ENCODE results near the gene GPSM3.
A peak's percentile ranks its signal among the peaks of the same experiment; 100 is the strongest.
"Not testable (repeated sequence)": the region's sequence is repeated elsewhere in the genome, so short reads cannot be mapped to it uniquely, and the experiment has no call there.

GPSM3 gene

DNA sequence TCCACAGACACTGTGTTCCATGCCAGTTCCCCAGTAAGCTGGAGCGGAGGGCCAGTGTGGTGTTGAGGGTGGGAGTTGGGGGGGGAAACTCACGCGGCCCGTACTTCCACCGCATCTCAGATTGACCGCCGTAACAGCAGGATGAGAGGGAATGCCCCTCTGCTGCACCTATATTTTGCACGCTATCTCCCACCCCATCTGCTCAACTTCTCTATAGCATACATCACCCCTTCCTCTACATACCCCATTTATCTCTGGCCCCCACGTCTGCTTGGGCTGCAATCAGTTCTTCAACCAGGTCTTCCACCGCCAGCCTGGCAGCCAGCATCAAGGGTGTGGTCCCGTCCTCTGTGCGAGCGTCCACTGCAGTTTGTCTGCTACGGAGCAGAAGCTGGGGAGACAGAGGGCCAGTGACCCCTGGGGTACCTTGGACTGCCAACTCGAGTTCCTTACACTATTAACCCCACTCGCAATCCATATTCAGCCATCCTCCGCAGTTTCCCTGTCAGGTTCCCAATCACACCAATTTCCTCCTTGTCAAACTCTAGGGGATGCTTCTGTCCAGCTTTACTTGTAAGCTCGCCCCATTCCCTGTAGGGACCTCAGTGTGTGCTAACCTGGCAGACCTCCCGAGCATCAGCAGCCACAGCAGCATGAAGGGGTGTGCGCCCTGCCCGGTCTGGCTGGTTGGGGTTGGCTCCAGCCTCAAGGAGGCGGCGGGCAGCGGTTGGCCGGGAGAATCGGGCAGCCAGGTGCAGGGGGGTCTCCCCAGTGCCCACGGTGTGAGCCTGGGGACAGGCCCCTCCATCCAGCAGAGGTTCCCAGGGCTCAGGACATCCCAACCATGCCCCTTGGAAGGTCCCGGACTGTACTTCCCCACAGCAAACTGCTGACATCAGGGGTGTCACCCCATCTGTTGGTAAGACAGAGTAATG lies 4.5 kb upstream of the GPSM3 start:
- no peak for TF ChIP-seq JUND (IDR thresholded peaks at IDR 0.05; ENCODE audit: low read depth)
- in situ Hi-C loops (cut with HindIII; ENCODE audit: low pct_unique_long_range_greater_than_20kb, low sequenced_read_pairs) = no loop called here
- no peak for DNase-seq (ENCODE audit: low read depth in 1 of 2, low spot score in 1 of 2)

DNA sequence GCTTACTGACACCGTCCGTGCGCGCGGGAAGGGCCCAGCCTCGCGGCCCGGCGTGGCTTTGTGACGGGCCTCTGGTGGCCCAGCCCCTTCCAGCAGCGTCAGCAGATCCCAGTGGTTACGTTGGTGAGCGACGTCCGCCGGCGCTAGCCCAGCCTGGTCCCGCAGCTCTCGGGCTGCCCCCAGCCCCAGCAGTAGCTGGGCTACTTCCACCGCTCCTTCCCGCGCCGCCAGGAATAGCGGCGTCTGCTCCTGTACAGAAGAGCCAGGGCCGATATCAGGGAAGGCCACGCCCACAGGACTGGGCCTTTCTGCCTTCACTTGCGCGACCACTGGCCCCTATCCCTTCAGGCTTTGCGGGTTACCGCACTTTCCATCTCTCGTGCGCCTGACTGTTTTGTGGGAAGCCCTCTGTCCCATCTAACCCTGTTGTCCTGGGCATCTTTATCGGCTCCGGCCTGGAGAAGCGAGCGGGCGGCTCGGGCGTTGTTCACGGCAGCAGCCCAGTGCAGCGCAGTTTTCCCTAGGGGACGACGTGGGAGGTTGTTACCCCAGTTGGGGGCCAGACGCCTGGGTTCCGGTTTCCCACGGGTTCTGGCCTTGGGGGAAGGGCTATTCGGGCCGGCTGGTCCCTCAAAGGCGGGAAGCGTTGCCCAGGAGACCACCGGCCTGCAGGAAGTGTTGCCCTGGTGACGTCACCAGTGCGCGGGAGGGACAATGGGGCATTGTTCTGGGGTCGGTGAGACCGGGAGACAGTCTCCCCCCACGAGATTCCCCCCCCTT lies 3.6 kb upstream of the GPSM3 start:
- in situ Hi-C loops (cut with HindIII; ENCODE audit: low pct_unique_long_range_greater_than_20kb, low sequenced_read_pairs) = no loop called here
- no peak for TF ChIP-seq JUND (IDR thresholded peaks at IDR 0.05; ENCODE audit: low read depth)
- peak; percentile 39 to 62 for DNase-seq (ENCODE audit: low read depth in 1 of 2, low spot score in 1 of 2)

DNA sequence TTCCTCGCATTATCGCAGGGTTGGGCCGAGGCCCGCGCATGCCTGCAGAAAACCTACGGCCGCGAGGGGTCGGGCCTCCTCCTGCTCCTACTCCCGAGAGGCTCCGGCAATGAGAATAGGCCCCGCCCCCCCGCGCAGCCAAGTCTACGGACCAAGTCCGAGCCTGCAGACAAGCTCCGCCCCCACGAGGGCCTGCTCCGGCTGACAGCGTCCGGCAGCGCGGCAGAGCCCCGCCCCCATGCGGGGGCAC lies 3.1 kb upstream of the GPSM3 start:
- peak; percentile 88 to 100 for DNase-seq (ENCODE audit: low read depth in 1 of 2, low spot score in 1 of 2)
- in situ Hi-C loops (cut with HindIII; ENCODE audit: low pct_unique_long_range_greater_than_20kb, low sequenced_read_pairs) = no loop called here
- no peak for TF ChIP-seq JUND (IDR thresholded peaks at IDR 0.05; ENCODE audit: low read depth)

DNA sequence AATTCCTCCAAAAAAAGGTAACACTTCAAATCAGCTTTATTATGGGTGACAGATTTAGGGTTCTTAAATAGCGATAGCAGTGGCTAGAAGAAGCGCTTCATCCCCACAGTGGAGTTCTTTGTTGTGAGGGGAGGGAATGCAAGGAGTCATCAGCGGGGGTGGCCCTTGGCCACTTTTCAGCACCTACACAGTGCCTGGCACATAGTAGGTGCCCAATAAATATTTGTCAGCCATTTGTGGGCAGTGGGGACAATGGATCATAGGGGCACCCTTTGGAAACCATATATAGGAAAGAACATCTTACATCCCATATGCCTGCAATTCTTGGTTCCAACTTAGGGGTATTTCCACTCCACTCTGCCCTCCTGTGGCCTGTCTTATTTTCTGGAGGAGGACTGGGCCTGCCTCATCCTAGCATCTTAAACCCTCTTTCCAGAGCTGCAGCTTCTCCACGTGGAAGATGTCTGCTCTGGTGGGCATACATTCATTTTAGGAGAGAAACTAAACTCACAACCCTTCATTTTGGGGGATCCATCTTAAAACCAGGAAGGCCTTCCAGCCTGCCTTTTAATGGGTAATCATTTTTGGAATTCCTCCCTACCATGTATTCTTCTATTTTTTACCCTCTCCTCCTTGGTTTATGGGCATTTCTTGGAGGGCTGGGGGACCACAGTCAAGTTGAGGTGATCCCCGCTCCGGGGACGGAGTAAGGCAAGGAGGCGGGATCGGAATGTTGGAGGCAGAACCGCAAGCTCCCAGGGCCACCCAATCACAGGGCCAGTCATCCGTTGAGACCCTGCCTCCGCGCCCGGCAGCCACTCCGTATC lies 2.6 kb upstream of the GPSM3 start:
- no peak for TF ChIP-seq JUND (IDR thresholded peaks at IDR 0.05; ENCODE audit: low read depth)
- peak in 1 of 2 experiments; percentile 80 for DNase-seq (ENCODE audit: low read depth in 1 of 2, low spot score in 1 of 2)
- in situ Hi-C loops (cut with HindIII; ENCODE audit: low pct_unique_long_range_greater_than_20kb, low sequenced_read_pairs) = no loop called here

DNA sequence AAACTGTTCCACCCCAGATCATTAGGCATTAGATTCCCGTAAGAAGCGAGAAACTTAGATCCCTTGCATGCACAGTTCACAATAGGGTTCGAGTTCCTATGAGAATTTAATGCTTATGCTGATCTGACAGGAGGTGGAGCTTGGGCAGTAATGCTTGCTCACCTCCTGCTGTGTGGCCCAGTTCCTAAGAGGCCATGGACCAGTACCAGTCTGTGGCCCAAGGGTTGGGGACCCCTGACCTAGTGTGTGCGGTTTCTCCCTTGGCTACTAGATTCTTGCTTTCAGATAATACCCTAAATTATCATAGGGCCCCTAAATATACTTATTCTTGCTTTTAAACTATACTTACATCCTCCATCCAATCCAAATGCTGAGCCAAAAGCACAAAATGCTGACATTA lies 1.9 kb upstream of the GPSM3 start:
- in situ Hi-C loops (cut with HindIII; ENCODE audit: low pct_unique_long_range_greater_than_20kb, low sequenced_read_pairs) = no loop called here
- DNase-seq (ENCODE audit: low read depth in 1 of 2, low spot score in 1 of 2) = no peak
- TF ChIP-seq JUND (IDR thresholded peaks at IDR 0.05; ENCODE audit: low read depth) = no peak

DNA sequence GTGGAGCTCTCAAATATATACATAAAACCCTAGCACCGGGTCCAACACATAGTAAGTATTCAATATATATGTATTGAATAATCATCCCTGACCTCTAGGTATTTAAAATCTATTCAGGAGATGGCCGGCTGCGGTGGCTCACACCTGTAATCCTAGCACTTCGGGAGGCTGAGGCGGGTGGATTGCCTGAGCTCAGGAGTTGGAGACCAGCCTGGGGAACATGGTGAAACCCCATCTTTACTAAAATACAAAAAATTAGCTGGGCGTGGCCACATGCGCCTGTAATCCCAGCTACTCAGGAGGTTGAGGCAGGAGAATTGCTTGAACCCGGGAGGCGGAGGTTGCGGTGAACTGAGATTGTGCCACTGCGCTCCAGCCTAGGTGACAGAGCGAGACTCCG lies 653 bp upstream of the GPSM3 start:
- in situ Hi-C loops (cut with HindIII; ENCODE audit: low pct_unique_long_range_greater_than_20kb, low sequenced_read_pairs) = not testable (repeated sequence)

DNA sequence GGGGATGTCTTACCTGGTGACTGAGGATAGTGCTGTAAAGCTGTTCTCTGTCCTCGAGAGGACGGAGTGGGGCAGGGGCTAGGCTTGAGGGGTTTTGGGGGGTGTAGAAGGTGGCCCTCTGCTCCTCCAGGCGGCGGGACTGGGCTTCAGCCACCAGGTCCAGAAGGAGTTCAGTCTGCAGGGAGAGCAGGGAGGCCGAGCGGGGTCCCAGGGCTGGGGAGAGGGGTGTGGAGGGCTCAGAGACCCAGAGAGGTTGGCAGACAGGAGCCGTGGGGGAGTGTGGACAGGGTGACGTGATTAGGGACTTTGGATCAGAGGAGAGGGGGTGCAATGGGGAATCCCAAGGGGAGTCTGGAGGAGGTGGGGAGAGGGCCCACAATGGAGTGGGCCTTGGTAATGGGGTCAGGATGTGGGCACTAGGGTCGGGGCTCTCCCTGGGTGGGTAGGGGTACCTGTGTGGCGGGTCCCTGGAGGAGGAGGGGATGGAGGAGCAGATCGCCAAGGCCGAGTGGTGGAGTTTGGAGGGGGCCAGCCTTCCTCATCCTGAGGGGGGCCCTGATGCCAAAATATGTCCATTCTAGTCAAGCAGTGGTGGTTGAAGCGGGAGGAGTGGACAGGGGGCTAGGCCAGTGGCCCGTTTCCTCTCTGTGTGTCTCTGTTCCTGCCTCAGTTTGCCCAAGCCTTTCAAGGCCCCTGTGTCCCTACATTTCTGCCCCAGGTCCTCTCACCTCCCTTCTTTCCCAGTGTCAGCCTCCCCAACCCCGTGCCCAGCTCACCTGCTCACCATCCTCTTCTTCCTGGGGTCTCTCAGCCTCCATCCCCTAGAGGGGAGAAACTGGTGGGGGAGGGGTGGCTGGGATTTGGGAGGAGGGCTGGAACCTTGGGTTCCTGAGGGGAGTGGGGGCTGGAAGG lies 491 bp downstream of the GPSM3 start:
- no peak for TF ChIP-seq JUND (IDR thresholded peaks at IDR 0.05; ENCODE audit: low read depth)
- no peak for DNase-seq (ENCODE audit: low read depth in 1 of 2, low spot score in 1 of 2)
- in situ Hi-C loops (cut with HindIII; ENCODE audit: low pct_unique_long_range_greater_than_20kb, low sequenced_read_pairs) = no loop called here

More for the DNA sequence above, 653 bp upstream of the GPSM3 start:
- not testable (repeated sequence) for DNase-seq (ENCODE audit: low read depth in 1 of 2, low spot score in 1 of 2)

DNA sequence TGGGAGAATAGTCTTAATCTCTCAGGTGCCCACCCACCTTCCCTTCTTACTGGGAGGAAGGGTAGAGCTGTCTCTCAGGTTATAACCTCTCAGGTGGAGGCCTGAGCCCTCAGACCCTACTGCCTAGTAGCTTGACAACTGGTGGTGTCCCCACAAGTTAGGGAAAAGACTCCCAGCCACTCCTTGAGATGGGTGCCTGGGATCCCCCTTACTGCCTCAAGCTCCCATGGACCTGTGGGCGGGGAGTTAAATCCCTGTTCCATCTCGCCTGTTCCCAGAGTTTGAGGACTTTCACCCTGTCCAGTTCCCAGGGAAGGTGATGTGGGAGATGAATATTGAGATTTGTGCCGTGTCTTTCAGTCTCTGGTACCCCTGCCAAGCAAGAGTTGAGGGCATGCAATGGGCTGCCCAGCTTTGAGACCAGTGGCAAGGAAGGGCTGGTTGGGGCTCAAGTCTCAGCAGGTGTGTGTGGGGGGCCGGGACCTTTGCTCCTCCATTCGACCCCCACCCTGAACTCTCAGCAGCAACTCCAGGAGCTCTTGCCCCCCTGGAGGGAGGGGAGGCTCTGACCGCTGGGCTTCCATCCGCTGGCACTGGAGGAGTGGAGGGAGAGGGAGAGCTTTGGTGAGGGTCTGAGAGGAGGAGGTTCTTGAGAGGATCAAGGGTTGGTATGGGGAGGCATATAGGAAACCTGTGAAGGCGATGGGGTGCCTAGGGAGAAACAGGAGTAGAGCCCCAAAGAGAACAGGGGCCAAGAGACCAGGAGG lies 1.3 kb downstream of the GPSM3 start:
- in situ Hi-C loops (cut with HindIII; ENCODE audit: low pct_unique_long_range_greater_than_20kb, low sequenced_read_pairs) = no loop called here
- no peak for TF ChIP-seq JUND (IDR thresholded peaks at IDR 0.05; ENCODE audit: low read depth)
- no peak for DNase-seq (ENCODE audit: low read depth in 1 of 2, low spot score in 1 of 2)

DNA sequence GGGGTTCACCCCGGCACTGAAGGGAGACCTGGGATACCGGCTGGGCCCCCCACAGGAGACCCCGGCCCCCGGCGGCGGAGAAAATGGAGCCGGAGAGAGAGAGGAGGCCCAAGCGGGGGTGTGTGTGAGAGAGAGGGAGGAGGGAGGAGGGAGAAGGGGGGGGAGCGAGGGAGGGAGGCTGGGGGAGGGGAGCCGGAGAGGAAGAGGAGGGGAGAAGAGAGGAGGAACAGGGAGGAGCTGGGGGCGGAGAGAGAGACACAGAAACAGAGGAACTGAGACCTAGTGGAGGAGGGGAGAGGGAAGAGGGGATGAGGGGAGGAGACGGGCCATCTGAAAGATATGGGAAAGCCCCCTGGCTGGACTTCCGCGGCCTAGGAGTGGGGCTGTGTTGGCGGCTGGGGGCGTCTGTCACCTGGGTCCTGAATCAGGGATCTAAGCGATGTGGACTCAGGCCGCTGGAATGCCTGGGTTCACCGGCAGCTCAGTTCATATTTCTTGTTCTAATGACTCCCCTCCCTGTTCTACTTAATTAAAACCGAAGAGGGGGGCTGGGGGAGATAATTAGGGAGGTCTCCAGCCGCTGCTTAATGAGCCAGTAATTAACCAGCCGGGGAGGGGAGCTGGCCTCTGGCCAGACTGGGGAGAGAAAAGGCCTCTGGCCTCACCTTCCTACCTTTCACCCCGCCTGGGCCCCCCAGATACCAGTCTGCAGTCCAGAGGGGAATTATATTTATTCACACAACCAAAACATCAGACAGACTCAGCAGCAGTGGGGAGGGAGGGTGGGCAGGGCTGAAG lies 2.2 kb downstream of the GPSM3 start, which contains the start of gene PBX2:
TSS of gene PBX2 (minus strand) at position 149 of the 798 bp plus-strand sequence. CDS start 287 bp downstream, outside the sequence.
- TF ChIP-seq JUND (IDR thresholded peaks at IDR 0.05; ENCODE audit: low read depth) = no peak
- in situ Hi-C loops (cut with HindIII; ENCODE audit: low pct_unique_long_range_greater_than_20kb, low sequenced_read_pairs) = no loop called here
- peak; percentile 62 to 93 for DNase-seq (ENCODE audit: low read depth in 1 of 2, low spot score in 1 of 2)

DNA sequence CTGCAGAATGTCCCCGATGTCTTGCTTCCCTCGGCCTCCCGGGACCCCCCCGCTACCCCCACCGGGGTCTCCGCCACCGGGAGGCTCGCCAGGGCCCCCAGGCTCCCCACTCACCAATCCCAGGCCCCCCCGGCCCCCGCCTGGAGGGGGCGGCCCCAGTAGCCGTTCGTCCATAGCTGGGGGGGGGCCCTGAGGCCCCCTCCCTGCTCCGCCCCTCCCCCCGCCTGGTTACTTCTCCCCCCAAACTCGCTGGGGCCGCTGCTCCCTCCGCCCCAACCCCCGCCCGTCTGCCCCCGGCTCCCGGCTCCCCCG lies 2.7 kb downstream of the GPSM3 start:
- no peak for TF ChIP-seq JUND (IDR thresholded peaks at IDR 0.05; ENCODE audit: low read depth)
- in situ Hi-C loops (cut with HindIII; ENCODE audit: low pct_unique_long_range_greater_than_20kb, low sequenced_read_pairs) = no loop called here
- DNase-seq (ENCODE audit: low read depth in 1 of 2, low spot score in 1 of 2) = no peak
